Activated CD4-positive, alpha-beta T cell treated with anti-CD3 and anti-CD28 coated beads, Interleukin-2, amount 10 ng/mL, durations not matched to agents 7 days and 5 days (primary cell): ENCODE results near the gene RFT1. TPM values are rescaled to one million over a fixed set of nuclear protein-coding genes. Genes with fewer than 3 reads are reported as not detected.

ENCODE experiments used
- CTCF ChIA-PET: fragments of 350-600 bp; sonication (Branson Sonifier 250); formaldehyde crosslinking; loops from one replicate; lab custom pipeline; 2021; ENCODE audit warnings: antibody characterized with exemption; lab: Charles Lee
- POLR2A ChIA-PET: fragments of 350-600 bp; sonication (Branson Sonifier 250); formaldehyde crosslinking; loops from one replicate; lab custom pipeline; 2021; ENCODE audit warnings: antibody characterized with exemption; lab: Charles Lee
- DNase-seq: peaks from one replicate; pipeline ENCODE4 v3.0.0-alpha.2; 2020
- H3K27ac Mint-ChIP-seq: one replicate; pipeline ENCODE4 v1.8.0; 2021; ENCODE audit warnings: mild to moderate bottlenecking, moderate library complexity, mixed read lengths
- H3K27me3 Mint-ChIP-seq: one replicate; pipeline ENCODE4 v1.8.0; 2021; ENCODE audit warnings: mixed read lengths
- H3K36me3 Mint-ChIP-seq: one replicate; pipeline ENCODE4 v1.8.0; 2021; ENCODE audit warnings: low read depth, mixed read lengths
- H3K4me1 Mint-ChIP-seq: one replicate; pipeline ENCODE4 v1.8.0; 2021; ENCODE audit warnings: mixed read lengths
- H3K4me3 Mint-ChIP-seq: one replicate; pipeline ENCODE4 v1.8.0; 2021; ENCODE audit warnings: mild to moderate bottlenecking, moderate library complexity, mixed read lengths
- H3K9me3 Mint-ChIP-seq: one replicate; pipeline ENCODE4 v1.8.0; 2021; ENCODE audit warnings: mixed read lengths
- total RNA-seq, 2 experiments: library from RNA; stranded (reverse); gene quantifications; one replicate each; pipeline ENCODE4 v1.2.3, GENCODE V29; 2021

The RFT1 gene
- total RNA-seq, 2 experiments from 2014 or later = 33.3 to 34.1 TPM

GRCh38 chr3:53169045-53169831 is 39.0 kb upstream of the RFT1 start:
- H3K4me3 Mint-ChIP-seq = no peak overlapping the region
- CTCF ChIA-PET = interaction anchor here (0.7 to 3.5 kb wide), 4 partner anchors 13 to 86 kb away, joined by 3 to 14 read pairs (median 7); partner anchors contain the start of gene TKT
- H3K27ac Mint-ChIP-seq = peak overlapping the region; percentile 64
- DNase-seq = peak; percentile 19
- H3K27me3 Mint-ChIP-seq = no peaks in the 10 kb centered on the region
- POLR2A ChIA-PET = interaction anchor here (1.0 kb wide), 1 partner anchor 59 kb away, joined by 3 read pairs; no protein-coding TSS in a partner anchor
- no peaks in the 10 kb centered on the region for H3K9me3 Mint-ChIP-seq
- no peaks in the 10 kb centered on the region for H3K36me3 Mint-ChIP-seq
- H3K4me1 Mint-ChIP-seq = peaks cover 40% of the 10 kb centered on the region

DNA sequence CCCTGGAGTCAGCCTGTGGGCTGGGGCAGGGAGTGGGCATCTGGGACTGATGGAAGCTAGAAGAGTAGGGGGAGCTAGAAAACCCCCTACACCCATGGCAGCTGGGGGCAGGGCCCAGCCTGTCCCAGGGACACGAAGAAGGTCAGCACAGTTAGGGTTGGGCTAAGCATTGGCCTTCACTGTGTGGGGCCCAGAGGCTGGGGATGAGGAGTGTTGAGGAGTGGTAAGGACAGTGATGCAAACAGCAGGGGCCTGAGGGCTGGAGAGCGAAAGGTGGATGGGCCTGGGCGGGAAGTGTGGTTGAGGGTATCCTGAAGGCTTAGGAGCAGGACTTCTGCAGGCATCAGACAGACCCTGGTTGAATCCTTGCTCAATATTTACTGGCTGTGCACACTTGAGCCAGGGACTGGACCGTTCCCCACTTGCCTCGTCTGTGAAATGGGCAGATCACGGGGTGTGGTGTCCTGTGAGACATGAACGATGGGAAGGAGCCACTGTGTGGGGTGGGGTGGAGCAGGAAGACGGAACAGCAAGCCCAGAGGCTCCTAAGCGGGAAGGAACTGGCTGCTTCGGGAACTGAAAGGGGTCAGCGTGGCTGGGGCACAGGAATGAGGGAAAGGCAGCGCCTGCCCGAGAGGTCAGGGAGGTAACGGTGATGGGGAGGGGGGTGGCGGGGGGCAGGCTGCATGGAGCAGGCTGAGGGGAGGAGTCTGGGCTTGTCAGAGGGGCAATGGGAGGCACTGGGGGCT is 38.1 kb upstream of the RFT1 start:
- H3K36me3 Mint-ChIP-seq = no peaks in the 10 kb centered on the region
- no peaks in the 10 kb centered on the region for H3K9me3 Mint-ChIP-seq
- peaks cover 44% of the 10 kb centered on the region for H3K4me1 Mint-ChIP-seq
- CTCF ChIA-PET = interaction anchor here (1.1 to 3.5 kb wide), 2 partner anchors 27 to 36 kb away, joined by 3 to 14 read pairs; no protein-coding TSS in a partner anchor
- no peak for DNase-seq
- no peak overlapping the region for H3K4me3 Mint-ChIP-seq
- peak overlapping the region; percentile 66 for H3K27ac Mint-ChIP-seq
- POLR2A ChIA-PET = no interaction called here
- H3K27me3 Mint-ChIP-seq = no peaks in the 10 kb centered on the region

GRCh38 chr3:53167418-53168174 is 37.4 kb upstream of the RFT1 start:
- Mint-ChIP-seq H3K27ac (no peak overlapping the region), H3K4me1 (peaks cover 51% of the 10 kb centered on the region), H3K4me3 (no peak overlapping the region), H3K9me3 (no peaks in the 10 kb centered on the region), H3K27me3 (no peaks in the 10 kb centered on the region), H3K36me3 (no peaks in the 10 kb centered on the region)
- ChIA-PET POLR2A (no interaction called here), CTCF (interaction anchor here (1.1 to 3.5 kb wide), 3 partner anchors 23 to 35 kb away, joined by 3 to 14 read pairs (median 3); no protein-coding TSS in a partner anchor)
- no peak for DNase-seq

- H3K4me1 Mint-ChIP-seq = peaks cover 54% of the 10 kb centered on the region
- no peak for DNase-seq
- no peaks in the 10 kb centered on the region for H3K36me3 Mint-ChIP-seq
- H3K9me3 Mint-ChIP-seq = no peaks in the 10 kb centered on the region
- H3K27me3 Mint-ChIP-seq = no peaks in the 10 kb centered on the region
- no peak overlapping the region for H3K27ac Mint-ChIP-seq
- H3K4me3 Mint-ChIP-seq = no peak overlapping the region
- POLR2A ChIA-PET = no interaction called here
- CTCF ChIA-PET = interaction anchor here (1.1 kb wide), 1 partner anchor 24 kb away, joined by 3 read pairs; no protein-coding TSS in a partner anchor
Measured at GRCh38 chr3:53166781-53167291, 36.6 kb upstream of the RFT1 start.

GRCh38 chr3:53166206-53166605 is 36.0 kb upstream of the RFT1 start:
- Mint-ChIP-seq H3K4me3 (no peak overlapping the region), H3K9me3 (no peaks in the 10 kb centered on the region), H3K27me3 (no peaks in the 10 kb centered on the region), H3K27ac (no peak overlapping the region), H3K36me3 (no peaks in the 10 kb centered on the region), H3K4me1 (peaks cover 51% of the 10 kb centered on the region)
- ChIA-PET POLR2A (no interaction called here), CTCF (no interaction called here)
- DNase-seq = no peak

- CTCF ChIA-PET = interaction anchor here (0.7 to 1.2 kb wide), 3 partner anchors 22 to 51 kb away, joined by 4 to 6 read pairs (median 6); no protein-coding TSS in a partner anchor
- no peak for DNase-seq
- peaks cover 5% of the 10 kb centered on the region for H3K27me3 Mint-ChIP-seq
Measured at GRCh38 chr3:53164911-53165310, 34.7 kb upstream of the RFT1 start.

GRCh38 chr3:53163444-53164387 is 33.5 kb upstream of the RFT1 start:
- Mint-ChIP-seq H3K4me1 (peaks cover 34% of the 10 kb centered on the region), H3K9me3 (no peaks in the 10 kb centered on the region), H3K36me3 (no peaks in the 10 kb centered on the region), H3K4me3 (peak overlapping the region; percentile 72), H3K27ac (peak overlapping the region; percentile 61), H3K27me3 (peaks cover 14% of the 10 kb centered on the region)
- DNase-seq = no peak
- ChIA-PET POLR2A (no interaction called here), CTCF (interaction anchor here (0.5 to 1.4 kb wide), 4 partner anchors 24 to 90 kb away, joined by 3 to 10 read pairs (median 4); no protein-coding TSS in a partner anchor)

More at GRCh38 chr3:53164911-53165310, 34.7 kb upstream of the RFT1 start:
- Mint-ChIP-seq H3K27ac (no peak overlapping the region), H3K4me1 (peaks cover 45% of the 10 kb centered on the region), H3K9me3 (no peaks in the 10 kb centered on the region), H3K36me3 (no peaks in the 10 kb centered on the region), H3K4me3 (no peak overlapping the region)
- POLR2A ChIA-PET = no interaction called here

- no peaks in the 10 kb centered on the region for H3K9me3 Mint-ChIP-seq
- peaks cover 28% of the 10 kb centered on the region for H3K4me1 Mint-ChIP-seq
- peak overlapping the region; percentile 72 for H3K4me3 Mint-ChIP-seq
- H3K27me3 Mint-ChIP-seq = peaks cover 17% of the 10 kb centered on the region
- POLR2A ChIA-PET = no interaction called here
- peak; percentile 48 for DNase-seq
- H3K36me3 Mint-ChIP-seq = no peaks in the 10 kb centered on the region
- CTCF ChIA-PET = interaction anchor here (1.2 to 1.4 kb wide), 2 partner anchors 33 to 53 kb away, joined by 4 to 10 read pairs; no protein-coding TSS in a partner anchor
- H3K27ac Mint-ChIP-seq = peak overlapping the region; percentile 61
Measured at GRCh38 chr3:53162672-53163443, 32.6 kb upstream of the RFT1 start.

DNA sequence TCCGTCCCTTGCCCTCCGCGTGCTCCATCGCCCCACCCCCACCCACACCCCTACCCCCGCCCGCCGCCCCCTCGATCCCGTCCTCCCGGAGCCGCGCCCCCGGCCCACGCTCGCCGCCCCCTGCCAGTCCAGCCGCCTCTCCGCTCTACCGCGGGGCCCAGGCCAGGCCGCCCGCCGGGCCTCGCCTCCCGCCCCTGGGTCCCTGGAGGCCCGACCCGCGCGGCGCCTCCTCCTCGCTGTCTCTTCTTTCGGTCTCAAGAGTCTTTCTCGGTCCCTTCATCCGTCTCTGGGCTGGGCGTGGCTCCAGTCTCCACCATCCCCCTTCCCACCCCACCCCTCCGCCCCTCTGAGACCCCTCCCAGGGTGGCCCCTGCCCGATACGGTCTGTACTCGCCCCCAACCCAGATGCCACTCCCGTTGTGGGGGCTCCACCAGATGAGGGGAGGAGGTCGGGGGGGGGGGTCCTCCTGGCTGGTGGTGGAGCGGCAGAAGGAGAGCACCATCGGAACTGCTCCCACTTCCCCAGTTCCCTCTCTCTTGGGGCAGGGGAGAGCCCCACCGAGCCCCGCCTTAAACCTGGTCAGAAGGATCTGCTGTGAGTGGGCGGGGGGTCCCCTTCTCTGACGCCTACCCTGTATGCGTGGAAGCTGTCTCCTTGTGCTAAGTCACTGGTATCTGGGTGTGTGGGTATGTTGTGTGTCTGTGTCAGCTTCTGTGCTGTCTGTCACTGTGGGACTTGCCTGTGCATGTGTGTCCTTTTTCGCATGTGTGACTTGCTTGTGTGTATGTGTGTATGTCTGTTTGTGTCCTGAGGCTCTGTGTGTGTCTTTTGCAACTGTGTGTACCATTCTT is 31.8 kb upstream of the RFT1 start:
- Mint-ChIP-seq H3K27ac (peak overlapping the region; percentile 87), H3K27me3 (peaks cover 25% of the 10 kb centered on the region)
- POLR2A ChIA-PET = no interaction called here

GRCh38 chr3:53161450-53161819 is 31.2 kb upstream of the RFT1 start:
- no peak for DNase-seq
- ChIA-PET CTCF (interaction anchor here (0.6 to 1.8 kb wide), 7 partner anchors 12 to 35 kb away, joined by 3 to 7 read pairs (median 4); no protein-coding TSS in a partner anchor), POLR2A (no interaction called here)
- Mint-ChIP-seq H3K36me3 (no peaks in the 10 kb centered on the region), H3K9me3 (no peaks in the 10 kb centered on the region), H3K27ac (peak overlapping the region; percentile 87), H3K27me3 (peaks cover 31% of the 10 kb centered on the region), H3K4me3 (peak overlapping the region; percentile 72), H3K4me1 (peaks cover 25% of the 10 kb centered on the region)

More for the DNA sequence above, 31.8 kb upstream of the RFT1 start:
- H3K4me1 Mint-ChIP-seq = peaks cover 28% of the 10 kb centered on the region
- no peaks in the 10 kb centered on the region for H3K9me3 Mint-ChIP-seq
- CTCF ChIA-PET = no interaction called here
- peak overlapping the region; percentile 72 for H3K4me3 Mint-ChIP-seq
- no peaks in the 10 kb centered on the region for H3K36me3 Mint-ChIP-seq
- DNase-seq = peak; percentile 37
